HG03565 (cell line): ENCODE results near the gene PRXL2C.

Experiments used
- ATAC-seq: cut with Tn5 transposase; IDR thresholded peaks from one replicate; pipeline ENCODE4 v1.9.1; 2021; ENCODE audit warnings: mild to moderate bottlenecking, moderate library complexity; ENCODE audit not compliant: unreplicated experiment

Gene PRXL2C

DNA sequence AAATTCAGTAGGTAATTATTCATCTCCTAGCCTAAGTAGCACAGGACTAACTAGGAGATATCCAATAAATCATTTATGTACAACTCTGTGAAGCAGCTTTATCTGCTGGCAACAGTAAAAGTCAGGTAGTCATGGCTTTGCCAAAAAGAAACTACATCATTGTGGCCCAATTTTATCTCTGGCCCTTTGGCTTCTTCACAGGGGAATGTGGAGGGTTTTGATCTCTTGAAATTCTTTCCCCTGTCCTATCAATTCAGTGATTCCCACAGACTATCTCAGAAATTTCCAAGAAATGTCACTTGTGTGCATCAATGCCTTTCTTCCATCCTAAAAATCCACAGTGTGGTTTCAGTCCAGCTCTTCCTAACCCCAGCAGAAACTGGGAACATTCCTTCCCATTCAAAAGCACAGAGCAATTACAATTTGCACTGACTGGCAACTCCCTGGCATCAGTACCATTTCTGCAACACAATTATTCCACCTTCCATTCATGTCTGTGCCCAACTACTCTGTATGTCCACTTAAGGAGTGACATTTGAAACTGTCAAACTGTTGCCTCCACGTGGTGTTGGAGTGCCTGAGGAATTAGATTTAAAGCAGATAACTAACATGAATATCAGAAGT lies 42.0 kb downstream of the PRXL2C start:
- no peak for ATAC-seq

DNA sequence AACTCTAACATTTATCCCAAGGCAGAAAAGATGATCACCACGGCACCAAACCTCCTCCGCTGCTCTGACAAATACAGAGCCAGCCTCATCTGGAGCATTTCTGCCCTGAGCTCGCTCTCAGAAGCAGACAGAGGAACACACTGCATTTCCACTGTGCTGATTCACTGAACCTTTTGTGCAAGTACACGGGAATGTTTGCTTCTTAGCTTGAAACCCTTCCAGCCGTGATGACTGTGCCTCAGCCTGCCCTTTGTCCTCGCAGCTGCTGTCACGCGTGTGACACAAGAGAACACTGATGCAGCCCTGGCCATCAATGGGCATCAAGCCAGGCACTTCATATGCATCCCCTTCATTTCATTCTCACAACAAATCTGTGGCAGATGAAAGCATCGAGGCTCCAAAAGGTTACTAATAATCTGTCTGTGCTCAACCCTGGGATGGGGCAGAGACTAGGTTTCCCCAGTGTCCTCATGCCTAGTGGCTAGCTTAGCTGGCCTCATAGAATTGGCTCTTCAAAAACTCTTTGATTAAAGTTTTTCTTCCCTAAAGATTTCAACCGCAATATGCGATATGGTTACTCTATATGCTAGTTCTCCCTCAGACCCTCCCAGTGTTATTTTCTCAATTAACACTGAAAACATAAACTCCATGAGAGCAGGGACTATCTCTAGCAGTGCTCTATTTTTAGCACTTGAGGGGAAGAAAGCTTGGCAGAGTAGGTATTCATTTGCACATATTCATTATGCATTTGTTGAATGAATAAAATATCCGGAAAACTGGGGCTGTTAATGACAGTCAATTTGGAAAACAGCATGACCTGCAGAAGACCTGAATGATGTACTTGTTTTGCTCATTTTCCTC lies 42.8 kb downstream of the PRXL2C start:
- ATAC-seq, result no peak

DNA sequence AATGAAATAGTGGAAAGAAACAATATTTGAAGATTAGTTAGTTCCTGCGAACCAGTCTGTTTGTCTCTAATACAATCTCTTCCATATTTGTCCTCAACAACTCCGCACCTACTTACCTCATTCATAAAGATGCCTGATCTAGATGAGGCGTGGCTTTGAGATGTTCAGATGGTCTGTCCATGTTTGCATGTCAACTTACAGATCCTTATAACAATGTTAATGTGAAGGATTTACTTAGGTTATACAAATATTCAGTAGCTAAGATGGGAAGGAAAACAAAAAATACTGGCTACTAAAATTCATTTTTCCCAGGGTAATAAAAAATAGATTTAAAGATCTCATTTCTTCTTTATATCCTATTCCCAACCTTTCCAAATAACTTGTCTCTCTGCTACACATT lies 43.8 kb downstream of the PRXL2C start:
- ATAC-seq, result no peak

DNA sequence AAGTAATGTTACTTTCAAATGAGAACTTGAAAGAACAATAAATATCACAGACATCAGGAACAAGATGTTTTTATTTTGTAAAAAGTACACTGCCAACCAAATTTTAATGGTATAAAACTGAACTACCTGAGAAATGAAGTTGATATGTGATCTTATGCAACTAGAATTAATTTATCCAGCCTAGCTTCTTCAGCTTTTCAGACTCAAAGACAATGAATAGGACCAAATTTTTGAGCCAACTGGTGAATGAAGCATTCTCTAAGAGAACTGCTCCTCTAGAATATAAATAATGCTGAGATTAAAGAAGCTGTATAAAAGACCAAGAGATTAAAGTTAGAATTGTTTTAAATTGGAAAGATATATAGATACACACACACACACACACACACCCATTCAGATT lies 45.4 kb downstream of the PRXL2C start:
- ATAC-seq, result no peak

DNA sequence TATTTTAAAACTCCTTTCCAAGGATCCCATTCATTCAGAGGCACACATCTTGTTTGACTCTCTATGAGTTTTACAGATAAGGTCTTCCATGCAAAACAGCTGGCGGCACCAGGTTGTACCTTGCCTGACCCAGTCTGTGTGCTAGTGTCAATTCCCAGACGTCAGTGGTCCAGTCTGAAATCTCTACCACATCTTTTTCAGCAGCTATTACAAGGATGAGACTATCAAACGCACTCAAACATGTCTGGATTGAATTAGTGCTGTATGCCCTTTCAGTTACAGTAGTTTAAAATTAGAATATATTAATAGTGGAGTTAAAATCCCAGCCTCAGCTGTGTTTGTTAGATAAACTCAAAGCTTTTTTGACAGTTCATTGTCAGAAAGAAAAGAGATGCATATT lies 47.1 kb downstream of the PRXL2C start:
- ATAC-seq, result no peak

DNA sequence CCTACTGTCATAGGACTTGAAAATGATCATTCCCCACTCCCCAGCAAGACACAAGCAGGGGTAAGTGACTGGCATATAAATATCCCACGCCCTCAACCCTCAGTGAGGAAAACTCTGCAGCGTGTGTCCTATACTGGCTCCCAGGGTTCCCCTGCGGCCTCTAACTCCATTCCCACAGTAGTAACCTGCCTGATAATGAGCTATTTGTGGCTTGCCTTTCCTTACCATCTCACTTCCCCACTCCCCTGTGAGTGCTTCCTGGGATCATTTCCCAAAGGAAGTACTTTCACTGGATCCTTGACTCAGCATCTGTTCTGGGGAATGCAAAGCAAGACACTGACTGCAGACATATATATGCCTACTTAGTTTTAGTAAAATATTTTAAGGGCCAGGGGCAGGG lies 49.8 kb downstream of the PRXL2C start:
- no peak for ATAC-seq

DNA sequence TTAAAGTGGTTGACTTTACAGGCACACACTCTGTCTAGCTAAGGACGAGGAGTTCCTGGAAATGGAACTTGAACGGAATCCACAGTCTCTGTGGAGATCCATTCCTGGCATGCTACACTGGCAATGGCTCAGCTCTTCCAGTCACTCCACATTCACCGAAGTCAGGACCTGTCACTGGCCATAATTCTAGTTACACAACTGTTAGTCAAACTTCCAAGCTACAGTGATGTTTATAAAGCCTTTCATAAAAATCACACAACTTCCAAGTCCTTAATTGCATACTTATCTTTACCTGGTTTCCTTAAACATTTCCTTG lies 51.2 kb downstream of the PRXL2C start:
- no peak for ATAC-seq

DNA sequence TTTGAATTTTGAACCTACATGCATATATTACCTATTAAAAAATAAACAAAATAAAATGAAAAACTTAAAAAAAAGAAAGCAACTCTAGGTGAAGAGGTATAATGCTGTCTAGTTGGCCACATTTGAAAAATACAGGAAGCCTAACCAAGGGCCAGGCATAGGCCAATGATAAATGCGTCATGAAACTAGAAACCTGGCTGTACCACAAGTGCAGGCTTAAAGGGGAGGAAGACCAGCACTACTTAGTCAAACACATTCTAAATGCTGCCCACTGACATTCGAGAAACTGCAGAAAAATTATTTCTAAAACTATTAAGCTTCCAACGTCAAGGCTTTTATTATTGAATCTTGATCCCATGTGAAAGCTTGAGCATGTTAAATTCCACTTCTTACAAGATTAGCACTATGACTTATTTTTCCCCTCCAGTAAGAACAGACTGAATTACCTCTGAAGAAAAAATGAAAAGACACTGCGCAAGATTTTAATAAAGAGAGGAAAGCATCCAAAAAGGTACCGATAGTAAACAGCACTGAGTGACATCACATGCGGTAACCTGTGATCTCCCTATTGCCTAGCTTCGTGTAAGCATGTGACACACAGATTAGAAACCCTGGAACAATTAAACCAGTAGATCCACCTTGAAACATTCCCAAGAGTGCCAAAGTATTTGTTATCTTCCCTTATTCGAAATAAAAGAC lies 51.7 kb downstream of the PRXL2C start:
- ATAC-seq, result no peak

DNA sequence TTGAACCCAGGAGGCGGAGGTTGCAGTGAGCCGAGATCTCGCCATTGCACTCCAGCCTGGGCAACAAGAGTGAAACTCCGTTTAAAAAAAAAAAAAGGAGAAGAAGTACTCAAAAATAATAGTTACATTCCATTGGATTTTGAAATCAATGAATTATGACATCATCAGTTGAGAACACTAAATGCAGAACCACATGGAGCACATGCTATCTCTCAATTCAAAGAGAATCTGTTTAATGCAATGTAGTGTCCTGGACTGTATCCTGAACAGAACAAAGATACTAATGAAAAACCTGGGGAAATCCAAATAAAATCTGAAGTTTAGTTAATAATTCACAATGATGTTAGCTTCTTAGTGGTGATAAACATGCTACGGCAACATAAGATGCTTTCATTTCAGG lies 55.8 kb downstream of the PRXL2C start:
- no peak for ATAC-seq

DNA sequence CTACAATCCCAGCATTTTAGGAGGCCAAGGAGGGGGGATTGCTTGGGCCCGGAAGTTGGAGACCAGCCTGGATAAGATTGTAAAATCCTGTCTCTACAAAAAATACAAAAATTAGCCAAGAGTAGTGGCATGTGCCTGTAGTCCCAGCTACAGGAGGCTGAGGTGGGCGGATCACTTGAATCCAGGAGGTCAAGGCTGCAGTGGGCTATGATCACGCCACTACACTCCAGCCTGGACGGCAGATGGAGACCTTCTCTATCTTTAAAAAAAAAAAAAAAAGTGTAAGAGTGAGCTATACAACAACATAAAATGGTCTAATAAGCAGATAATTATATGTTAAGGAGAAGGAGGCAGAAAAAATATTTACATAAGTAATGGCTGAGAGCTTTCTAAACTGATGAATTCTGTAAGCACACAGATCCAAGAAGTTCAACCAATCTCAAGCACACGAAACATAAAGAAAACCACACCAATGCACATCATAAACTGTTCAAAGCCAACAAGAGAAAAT lies 58.5 kb downstream of the PRXL2C start:
- ATAC-seq, result no peak
